Endothelial cell of umbilical vein (primary cell): ENCODE data around the gene CDC45. TPM values are rescaled to one million over a fixed set of nuclear protein-coding genes. Genes with fewer than 3 reads are reported as not detected.

ENCODE experiments used
- BruUV-seq: library from RNA; stranded (reverse); fragments of 400-500 nt; replicated peaks from 2 replicates; lab custom pipeline; 2021; lab: Mats Ljungman, UMichigan
- CTCF ChIA-PET: fragments of 300-600, 350-600 bp; sonication (Branson Sonifier 250); formaldehyde crosslinking; loops from one replicate; lab custom pipeline; 2021; ENCODE audit warnings: antibody characterized with exemption, inconsistent platforms; lab: Charles Lee
- POLR2A ChIA-PET: fragments of 300-600, 350-600 bp; sonication (Branson Sonifier 250); formaldehyde crosslinking; loops from one replicate; lab custom pipeline; 2021; ENCODE audit warnings: antibody characterized with exemption, inconsistent platforms; lab: Charles Lee
- DNase-seq: peaks from one replicate; pipeline ENCODE4 v3.0.0-alpha.2; 2011; ENCODE audit warnings: low read depth, low spot score
- FAIRE-seq: peaks from 2 replicates; lab custom pipeline; 2011; peaks lifted over from hg19 to GRCh38; lab: Jason Lieb, UNC
- H2AFZ ChIP-seq: 2 replicates; pipeline ENCODE4 v1.6.0; 2012; ENCODE audit warnings: low read depth, low read length, control low read depth, inconsistent platforms
- H3K27ac ChIP-seq: 2 replicates; pipeline ENCODE4 v1.5.1; 2011; ENCODE audit warnings: low read depth, mild to moderate bottlenecking, control low read depth, low read length, moderate library complexity; ENCODE audit not compliant: insufficient read depth
- H3K27me3 ChIP-seq, 2 experiments: 2 replicates each; pipeline versions ENCODE4 v1.6.0 to v1.6.1; 2011; ENCODE audit warnings: low read length in 2 of 2, mixed read lengths in 1 of 2; ENCODE audit not compliant: control insufficient read depth in 2 of 2, insufficient read depth in 2 of 2
- H3K36me3 ChIP-seq, 2 experiments: 2 replicates in 1 of 2; 3 replicates in 1 of 2; pipeline ENCODE4 v1.5.1; 2011; ENCODE audit warnings: low read length in 2 of 2, mild to moderate bottlenecking in 1 of 2, moderate library complexity in 1 of 2; ENCODE audit not compliant: control insufficient read depth in 2 of 2, insufficient read depth in 2 of 2; ENCODE audit errors: extremely low read depth in 1 of 2
- H3K4me1 ChIP-seq: 3 replicates; pipeline ENCODE4 v1.5.1; 2011; ENCODE audit warnings: mild to moderate bottlenecking, low read length; ENCODE audit not compliant: control insufficient read depth, insufficient read depth; ENCODE audit errors: extremely low read depth
- H3K4me2 ChIP-seq: 2 replicates; pipeline ENCODE4 v1.6.1; 2011; ENCODE audit warnings: low read length, control low read depth, mixed read lengths; ENCODE audit not compliant: insufficient read depth
- H3K4me3 ChIP-seq, 3 experiments: fragments of 200-600 bp in 1 of 3; sonication (generic), shearing (Covaris generic) in 1 of 3; replicated peaks in 1 of 3; 2 replicates each; pipeline ENCODE4 v1.5.1; 2011 to 2016; ENCODE audit warnings: control low read depth in 3 of 3, low read length in 3 of 3, mild to moderate bottlenecking in 2 of 3, inconsistent platforms in 1 of 3, low read depth in 1 of 3, moderate library complexity in 1 of 3; ENCODE audit not compliant: insufficient read depth in 1 of 3
- H3K79me2 ChIP-seq: 2 replicates; pipeline ENCODE4 v1.6.0; 2012; ENCODE audit warnings: low read length, inconsistent platforms; ENCODE audit not compliant: control insufficient read depth, insufficient read depth
- H3K9ac ChIP-seq: replicated peaks from 2 replicates; pipeline ENCODE3; 2011; ENCODE audit warnings: low read length, control low read depth; ENCODE audit not compliant: insufficient read depth; ENCODE audit errors: extremely low read depth
- H3K9me1 ChIP-seq: replicated peaks from 3 replicates; pipeline ENCODE4 v1.6.0; 2011; ENCODE audit warnings: mild to moderate bottlenecking, low read length; ENCODE audit not compliant: control insufficient read depth, insufficient read depth; ENCODE audit errors: extremely low read depth
- H3K9me3 ChIP-seq: replicated peaks from 2 replicates; pipeline ENCODE4 v1.5.1; 2012; ENCODE audit warnings: low read length, inconsistent platforms; ENCODE audit not compliant: control insufficient read depth, insufficient read depth
- H4K20me1 ChIP-seq: replicated peaks from 2 replicates; pipeline ENCODE3; 2011; ENCODE audit warnings: mild to moderate bottlenecking, low read length; ENCODE audit not compliant: control insufficient read depth, insufficient read depth; ENCODE audit errors: extremely low read depth
- EZH2 ChIP-seq: IDR thresholded peaks from 2 replicates; pipeline ENCODE4 v1.6.1; 2012; ENCODE audit warnings: borderline replicate concordance, low read depth, mild to moderate bottlenecking, moderate library complexity, low read length, inconsistent platforms; ENCODE audit not compliant: severe bottlenecking
- FOS ChIP-seq: IDR thresholded peaks from 2 replicates; pipeline ENCODE4 v1.6.1; 2011; ENCODE audit warnings: mild to moderate bottlenecking, low read length, moderate library complexity, borderline replicate concordance; ENCODE audit not compliant: insufficient read depth
- MAX ChIP-seq: IDR thresholded peaks from 2 replicates; pipeline ENCODE4 v1.6.1; 2011; ENCODE audit not compliant: insufficient read depth, insufficient read length
- MYC ChIP-seq: IDR thresholded peaks from one replicate; pipeline ENCODE4 v1.6.1; 2011; ENCODE audit warnings: mild to moderate bottlenecking, low read depth, low read length
- POLR2AphosphoS5 ChIP-seq: IDR thresholded peaks from 2 replicates; pipeline ENCODE4 v1.6.1; 2012; ENCODE audit warnings: low read depth, mild to moderate bottlenecking, control low read depth, low read length, moderate library complexity; ENCODE audit not compliant: insufficient read depth
- dilution Hi-C: fragments of 300-500 bp; cut with MboI; formaldehyde crosslinking; loops from one replicate; pipeline ENCODE4 v1.15.0; 2019; ENCODE audit warnings: low sequenced_read_pairs; ENCODE audit not compliant: extremely low pct_ligation_motif_present
- intact Hi-C: fragments of 100-400 bp; cut with micrococcal nuclease; formaldehyde crosslinking; loops from one replicate; pipeline ENCODE4 v1.10.0; 2022
- polyA plus RNA-seq, 4 experiments: library from polyadenylated mRNA; depleted of rRNA in 3 of 4; stranded (reverse) in 3 of 4; unstranded in 1 of 4; fragments of >200 nt; gene quantifications; 2 replicates each; pipeline versions ENCODE4 v1.2.1 to v1.2.3, GENCODE V29; 2011 to 2012; ENCODE audit warnings: missing spikeins in 1 of 4
- total RNA-seq: library from RNA; stranded (reverse); gene quantifications from 2 replicates; pipeline ENCODE4 v1.2.3, GENCODE V29; 2021
- TF ChIP-seq, protein P1 (sequence below), 2 donors: IDR thresholded peaks; 1 replicate in 1 of 2; 2 replicates in 1 of 2; pipeline ENCODE4 v1.5.1; 2011; ENCODE audit warnings: low read length in 2 of 2, mild to moderate bottlenecking in 2 of 2, moderate library complexity in 2 of 2, control low read depth in 1 of 2, inconsistent platforms in 1 of 2, low read depth in 1 of 2; ENCODE audit not compliant: insufficient read depth in 1 of 2; ENCODE audit errors: extremely low read depth in 1 of 2

The CDC45 gene
- total and polyA plus RNA-seq, 2 donors (not counting 3 experiments of a cell fraction or from before 2014, with no cell fraction given): 36.6 to 40.6 TPM

- TF ChIP-seq EZH2: no peak
- no peak for TF ChIP-seq FOS
- TF ChIP-seq MYC: no peak
- TF ChIP-seq POLR2AphosphoS5: no peak
- TF ChIP-seq, protein P1, sequence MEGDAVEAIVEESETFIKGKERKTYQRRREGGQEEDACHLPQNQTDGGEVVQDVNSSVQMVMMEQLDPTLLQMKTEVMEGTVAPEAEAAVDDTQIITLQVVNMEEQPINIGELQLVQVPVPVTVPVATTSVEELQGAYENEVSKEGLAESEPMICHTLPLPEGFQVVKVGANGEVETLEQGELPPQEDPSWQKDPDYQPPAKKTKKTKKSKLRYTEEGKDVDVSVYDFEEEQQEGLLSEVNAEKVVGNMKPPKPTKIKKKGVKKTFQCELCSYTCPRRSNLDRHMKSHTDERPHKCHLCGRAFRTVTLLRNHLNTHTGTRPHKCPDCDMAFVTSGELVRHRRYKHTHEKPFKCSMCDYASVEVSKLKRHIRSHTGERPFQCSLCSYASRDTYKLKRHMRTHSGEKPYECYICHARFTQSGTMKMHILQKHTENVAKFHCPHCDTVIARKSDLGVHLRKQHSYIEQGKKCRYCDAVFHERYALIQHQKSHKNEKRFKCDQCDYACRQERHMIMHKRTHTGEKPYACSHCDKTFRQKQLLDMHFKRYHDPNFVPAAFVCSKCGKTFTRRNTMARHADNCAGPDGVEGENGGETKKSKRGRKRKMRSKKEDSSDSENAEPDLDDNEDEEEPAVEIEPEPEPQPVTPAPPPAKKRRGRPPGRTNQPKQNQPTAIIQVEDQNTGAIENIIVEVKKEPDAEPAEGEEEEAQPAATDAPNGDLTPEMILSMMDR (IDR thresholded peaks at IDR 0.05; ENCODE audit: extremely low read depth in 1 of 2, insufficient read depth in 1 of 2, low read depth in 1 of 2, low read length in 2 of 2): peak in 1 of 2 donors; percentile 15
- TF ChIP-seq MAX: no peak
- Histone ChIP-seq H3K9me3 (no peaks in the 10 kb centered on the region), H3K27ac (no peak overlapping the region), H3K4me2 (no peak overlapping the region), H3K9me1 (no peaks in the 10 kb centered on the region), H2AFZ (no peak overlapping the region), H3K4me1 (no peaks in the 10 kb centered on the region), H3K4me3 (no peak overlapping the region), H3K79me2 (no peaks in the 10 kb centered on the region), H3K36me3 (no peaks in the 10 kb centered on the region), H4K20me1 (no peaks in the 10 kb centered on the region), H3K9ac (no peak overlapping the region), H3K27me3 (no peaks in the 10 kb centered on the region)
- intact Hi-C loops (no loop called here), dilution Hi-C loops (no loop called here)
- POLR2A ChIA-PET: no interaction called here
- CTCF ChIA-PET: interaction anchor here (1.9 kb wide), 1 partner anchor 8 kb away, joined by 6 read pairs; no protein-coding TSS in a partner anchor
- no TSS peak for BruUV-seq
- FAIRE-seq (no peak), DNase-seq (no peak)
Measured at GRCh38 chr22:19503869-19504268, 24.1 kb downstream of the CDC45 start.
